CD4-positive, alpha-beta memory T cell (primary cell): ENCODE data around the gene TP53I3. TPM values are rescaled to one million over a fixed set of nuclear protein-coding genes. Genes with fewer than 3 reads are reported as not detected.

Source experiments
- CTCF ChIA-PET: fragments of 350-600 bp; sonication (Branson Sonifier 250); formaldehyde crosslinking; loops from one replicate; lab custom pipeline; 2021; ENCODE audit warnings: inconsistent platforms; ENCODE audit not compliant: partially characterized antibody; lab: Charles Lee
- POLR2A ChIA-PET: fragments of 350-600 bp; sonication (Branson Sonifier 250); formaldehyde crosslinking; loops from one replicate; lab custom pipeline; 2021; ENCODE audit not compliant: partially characterized antibody; lab: Charles Lee
- DNase-seq, 5 donors: peaks; one replicate each; pipeline versions ENCODE4 v3.0.0 to v3.0.0-alpha.2; 2020 to 2022; ENCODE audit warnings: mixed read lengths in 1 of 5
- H3K27ac ChIP-seq: one replicate; pipeline ENCODE4 v1.7.0; 2013; ENCODE audit warnings: low read depth, low read length
- H3K27me3 ChIP-seq: 2 replicates; pipeline ENCODE4 v1.7.0; 2013; ENCODE audit warnings: mild to moderate bottlenecking, low read length, moderate library complexity; ENCODE audit not compliant: insufficient read depth
- H3K36me3 ChIP-seq: 2 replicates; pipeline ENCODE4 v1.7.0; 2013; ENCODE audit warnings: mild to moderate bottlenecking, low read length, moderate library complexity; ENCODE audit not compliant: insufficient read depth
- H3K4me1 ChIP-seq: 2 replicates; pipeline ENCODE4 v1.7.0; 2013; ENCODE audit warnings: mild to moderate bottlenecking, low read length, moderate library complexity; ENCODE audit not compliant: insufficient read depth
- H3K4me3 ChIP-seq, 2 donors: one replicate each; pipeline ENCODE4 v1.7.0; 2013; ENCODE audit warnings: low read length in 2 of 2, mild to moderate bottlenecking in 1 of 2
- H3K9me3 ChIP-seq, 2 donors: one replicate each; pipeline ENCODE4 v1.7.0; 2013; ENCODE audit warnings: low read length in 2 of 2, control low read depth in 1 of 2; ENCODE audit not compliant: control insufficient read depth in 1 of 2
- H3K27ac Mint-ChIP-seq, 7 donors: one replicate each; pipeline ENCODE4 v1.8.0; 2020 to 2021; ENCODE audit warnings: mixed read lengths in 7 of 7, mild to moderate bottlenecking in 6 of 7, inconsistent platforms in 3 of 7, moderate library complexity in 3 of 7
- H3K27me3 Mint-ChIP-seq, 2 donors: one replicate each; pipeline ENCODE4 v1.8.0; 2020 to 2021; ENCODE audit warnings: mixed read lengths in 2 of 2
- H3K36me3 Mint-ChIP-seq, 2 donors: one replicate each; pipeline ENCODE4 v1.8.0; 2020 to 2021; ENCODE audit warnings: mixed read lengths in 2 of 2, inconsistent platforms in 1 of 2, mild to moderate bottlenecking in 1 of 2
- H3K4me1 Mint-ChIP-seq, 4 donors: one replicate each; pipeline ENCODE4 v1.8.0; 2020 to 2021; ENCODE audit warnings: mixed read lengths in 4 of 4, mild to moderate bottlenecking in 1 of 4
- H3K4me3 Mint-ChIP-seq, 8 donors: one replicate each; pipeline ENCODE4 v1.8.0; 2020 to 2021; ENCODE audit warnings: mixed read lengths in 8 of 8, mild to moderate bottlenecking in 7 of 8, moderate library complexity in 6 of 8, inconsistent platforms in 3 of 8
- H3K9me3 Mint-ChIP-seq, 8 donors: one replicate each; pipeline ENCODE4 v1.8.0; 2020 to 2021; ENCODE audit warnings: mixed read lengths in 8 of 8, mild to moderate bottlenecking in 5 of 8, inconsistent platforms in 3 of 8, moderate library complexity in 1 of 8
- intact Hi-C: fragments of 100-400 bp; cut with micrococcal nuclease; formaldehyde crosslinking; loops from one replicate; pipeline ENCODE4 v1.15.1; 2023
- polyA plus RNA-seq, 2 donors: library from polyadenylated mRNA; unstranded; fragments of 300-500 nt; fragmentation: Illumina TruSeq; gene quantifications; one replicate each; pipeline ENCODE4 v1.2.3, GENCODE V29; 2021
- total RNA-seq, 2 experiments: library from RNA; stranded (reverse); gene quantifications; one replicate each; pipeline ENCODE4 v1.2.3, GENCODE V29; 2021

TP53I3 gene
- total and polyA plus RNA-seq, 4 experiments from 2014 or later = 0.15 to 0.47 (median 0.20) TPM; not detected in 1

DNA sequence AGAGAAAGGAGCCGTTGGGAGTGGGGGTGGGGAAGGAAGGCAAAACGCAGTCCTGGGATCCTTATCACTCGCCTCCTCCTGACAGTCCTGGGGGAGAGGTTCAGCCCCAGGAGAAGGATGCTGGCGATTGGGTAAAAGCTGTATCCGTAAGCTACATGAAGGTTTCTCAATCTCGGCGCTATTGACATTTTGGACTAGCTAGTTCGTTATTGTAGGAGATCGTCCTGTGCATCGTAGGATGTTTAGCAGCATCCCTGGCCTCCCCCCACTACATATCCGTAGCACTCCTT, 511 bp upstream of the TP53I3 start:
- intact Hi-C loops = loop anchor here (2.0 kb wide), 2 partner anchors 38 to 158 kb away; partner anchors contain the start of genes ATAD2B and WDCP
- peaks cover 14% of the 10 kb centered on the region for H3K4me1 ChIP-seq

DNA sequence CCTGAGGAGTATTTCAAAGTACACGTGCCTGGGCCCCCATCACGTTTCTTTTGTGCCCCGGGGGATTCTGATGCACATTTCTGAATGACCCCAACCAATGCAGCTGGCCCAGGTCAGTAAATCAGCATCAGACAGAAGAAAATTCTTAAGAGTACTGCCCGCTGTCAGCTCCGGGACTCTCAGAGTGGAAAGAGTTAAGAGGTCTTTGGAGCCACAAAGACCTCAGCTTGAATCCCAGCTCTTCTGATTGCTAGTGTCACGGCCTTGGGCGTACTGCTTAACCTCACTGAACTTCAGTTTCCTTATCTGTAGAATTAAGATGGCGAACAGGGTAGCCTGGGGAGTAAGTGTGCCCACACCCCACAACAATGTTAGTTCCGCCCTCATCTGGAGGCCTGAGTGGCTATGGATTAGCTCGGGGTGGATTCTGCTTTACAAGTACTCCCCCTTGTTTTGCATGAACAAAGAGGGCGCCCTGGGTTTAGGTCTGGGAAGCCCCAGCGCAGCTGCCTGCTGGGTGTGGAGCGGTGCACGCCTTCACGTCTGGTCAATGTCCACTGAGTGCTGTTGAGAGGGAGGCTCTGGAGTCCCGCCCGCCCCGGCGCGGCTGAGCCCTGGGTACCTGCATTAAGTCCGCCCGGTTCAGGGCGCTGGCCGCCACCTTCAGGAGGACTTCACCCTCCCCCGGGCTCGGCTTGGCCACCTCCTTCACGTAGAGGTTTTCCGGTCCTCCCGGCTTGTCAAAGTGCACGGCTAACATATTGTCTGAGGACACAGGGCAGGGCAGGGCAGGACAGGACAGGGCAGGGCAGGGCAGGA, 858 bp downstream of the TP53I3 start:
- H3K9me3 ChIP-seq = no peaks in the 10 kb centered on the region
- peaks cover 14% of the 10 kb centered on the region for H3K4me1 ChIP-seq
- H3K4me3 ChIP-seq = peak overlapping the region; percentile 29 to 57
- H3K36me3 ChIP-seq = no peaks in the 10 kb centered on the region
- Mint-ChIP-seq H3K4me3 (peak overlapping the region; percentile 85 to 92 (median 88)), H3K4me1 (peaks cover 11 to 14% (median 13%) of the 10 kb centered on the region in 4 donors), H3K27ac (peak overlapping the region in 6 of 7 donors; percentile 64 to 89 (median 78)), H3K36me3 (peaks cover 9% of the 10 kb centered on the region in 2 donors), H3K9me3 (no peaks in the 10 kb centered on the region), H3K27me3 (no peaks in the 10 kb centered on the region)
- peak overlapping the region; percentile 27 for H3K27ac ChIP-seq
- intact Hi-C loops = loop anchor here (1.0 to 2.0 kb wide), 6 partner anchors 7 to 299 kb away; partner anchors contain the start of genes ATAD2B, SF3B6 and WDCP
- POLR2A ChIA-PET = interaction anchor here (0.7 to 3.4 kb wide), 9 partner anchors 8 to 368 kb away, joined by 4 to 24 read pairs (median 7); partner anchors contain the start of genes ATAD2B, ITSN2, SF3B6 and UBXN2A
- CTCF ChIA-PET = interaction anchor here (0.6 to 5.1 kb wide), 34 partner anchors 10 to 840 kb away, joined by 3 to 108 read pairs (median 4); partner anchors contain the start of genes ATAD2B and WDCP
- DNase-seq = peak in 1 of 5 donors; percentile 70
- no peaks in the 10 kb centered on the region for H3K27me3 ChIP-seq

More for the DNA sequence above, 511 bp upstream of the TP53I3 start:
- Mint-ChIP-seq H3K27ac (peak overlapping the region in 1 of 7 donors; percentile 17), H3K36me3 (peaks cover 11 to 12% of the 10 kb centered on the region in 2 donors), H3K27me3 (no peaks in the 10 kb centered on the region), H3K4me1 (peaks cover 11 to 14% (median 13%) of the 10 kb centered on the region in 4 donors), H3K4me3 (peak overlapping the region; percentile 54 to 89 (median 84)), H3K9me3 (no peaks in the 10 kb centered on the region)
- H3K36me3 ChIP-seq = no peaks in the 10 kb centered on the region
- no peaks in the 10 kb centered on the region for H3K27me3 ChIP-seq
- no peaks in the 10 kb centered on the region for H3K9me3 ChIP-seq
- ChIA-PET CTCF (interaction anchor here (1.0 to 5.1 kb wide), 18 partner anchors 8 to 838 kb away, joined by 3 to 108 read pairs (median 4); partner anchors contain the start of gene ATAD2B), POLR2A (interaction anchor here (1.8 to 3.4 kb wide), 3 partner anchors 9 to 160 kb away, joined by 6 to 24 read pairs (median 8); partner anchors contain the start of genes ATAD2B and SF3B6)
- H3K4me3 ChIP-seq = peak overlapping the region in 1 of 2 donors; percentile 57
- DNase-seq = no peak
- no peak overlapping the region for H3K27ac ChIP-seq

DNA sequence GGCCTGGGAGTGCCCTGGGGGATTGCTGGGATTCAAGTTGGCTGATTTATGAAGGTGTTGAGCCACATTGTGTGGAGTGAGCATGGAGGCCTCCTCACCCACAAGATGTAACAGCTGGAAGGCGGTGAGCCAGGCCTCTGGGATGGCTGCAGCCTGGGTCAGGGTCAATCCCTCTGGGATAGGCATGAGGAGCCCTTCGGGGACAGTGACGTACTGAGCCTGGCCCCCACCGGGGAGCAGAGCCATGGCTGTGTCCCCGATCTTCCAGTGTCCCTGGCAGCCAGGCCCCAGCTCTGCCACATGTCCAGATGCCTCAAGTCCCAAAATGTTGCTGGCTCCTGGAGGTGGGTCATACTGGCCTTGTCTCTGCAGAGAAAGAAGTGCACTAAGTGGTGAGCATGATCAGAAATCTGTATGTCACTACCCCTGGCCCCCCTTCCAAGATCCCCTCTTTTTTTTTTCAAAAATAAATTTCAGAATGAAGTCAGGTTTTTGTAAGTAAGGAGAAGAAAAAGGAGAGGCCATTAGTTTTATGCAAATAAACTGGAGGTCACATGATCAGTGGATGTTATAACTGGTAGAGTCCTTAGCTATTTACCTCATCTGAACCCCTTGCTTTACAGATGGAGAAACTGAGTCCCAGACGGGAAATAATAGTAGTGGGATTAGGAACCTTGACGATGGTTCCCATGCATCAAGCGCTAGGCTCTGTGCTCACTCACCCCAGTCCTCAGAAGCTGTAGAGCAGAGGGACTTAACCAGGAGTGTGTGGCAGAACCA, 1.7 kb downstream of the TP53I3 start:
- Mint-ChIP-seq H3K9me3 (no peaks in the 10 kb centered on the region), H3K4me3 (peak overlapping the region in 7 of 8 donors; percentile 85 to 92 (median 89)), H3K27me3 (no peaks in the 10 kb centered on the region), H3K4me1 (peaks cover 11 to 16% (median 15%) of the 10 kb centered on the region in 4 donors), H3K36me3 (peaks cover 9% of the 10 kb centered on the region in 2 donors), H3K27ac (peak overlapping the region in 3 of 7 donors; percentile 64 to 89 (median 77))
- peaks cover 14% of the 10 kb centered on the region for H3K4me1 ChIP-seq
- H3K4me3 ChIP-seq = no peak overlapping the region
- CTCF ChIA-PET = interaction anchor here (0.6 to 5.1 kb wide), 21 partner anchors 10 to 280 kb away, joined by 3 to 108 read pairs (median 7); partner anchors contain the start of genes ATAD2B and WDCP
- no peak overlapping the region for H3K27ac ChIP-seq
- POLR2A ChIA-PET = interaction anchor here (0.7 to 3.4 kb wide), 8 partner anchors 36 to 368 kb away, joined by 4 to 24 read pairs (median 7); partner anchors contain the start of genes ATAD2B, ITSN2, UBXN2A and WDCP
- intact Hi-C loops = no loop called here
- no peaks in the 10 kb centered on the region for H3K36me3 ChIP-seq
- H3K27me3 ChIP-seq = no peaks in the 10 kb centered on the region
- no peak for DNase-seq
- H3K9me3 ChIP-seq = no peaks in the 10 kb centered on the region

DNA sequence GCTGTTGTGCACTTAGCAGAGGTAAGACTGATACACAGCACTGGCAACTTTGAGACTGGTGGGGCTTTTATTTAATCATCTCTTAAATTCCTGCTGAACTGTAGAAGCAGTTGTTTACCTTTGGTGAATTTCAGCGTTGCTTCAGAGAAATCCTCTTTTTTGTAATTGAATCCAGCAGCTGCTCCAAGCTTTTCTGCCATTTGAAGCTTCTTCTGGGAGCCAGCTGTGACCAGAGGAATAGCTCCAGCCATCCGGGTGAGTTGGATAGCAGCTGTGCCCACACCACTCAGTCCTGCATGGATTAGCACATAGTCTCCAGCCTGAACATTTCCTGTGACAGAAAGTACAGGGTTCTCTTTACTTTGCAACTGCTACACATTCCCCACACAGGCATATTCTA, 3.9 kb downstream of the TP53I3 start:
- DNase-seq = no peak
- CTCF ChIA-PET = interaction anchor here (2.3 to 5.1 kb wide), 2 partner anchors 154 to 256 kb away, joined by 8 to 108 read pairs; partner anchors contain the start of gene ATAD2B
- Histone ChIP-seq H3K4me3 (no peak overlapping the region), H3K36me3 (no peaks in the 10 kb centered on the region), H3K9me3 (no peaks in the 10 kb centered on the region), H3K27ac (no peak overlapping the region), H3K4me1 (peaks cover 26% of the 10 kb centered on the region), H3K27me3 (no peaks in the 10 kb centered on the region)
- H3K36me3 Mint-ChIP-seq = peaks cover 6 to 19% of the 10 kb centered on the region in 2 donors
- H3K27me3 Mint-ChIP-seq = no peaks in the 10 kb centered on the region
- H3K9me3 Mint-ChIP-seq = no peaks in the 10 kb centered on the region
- peaks cover 19 to 36% (median 28%) of the 10 kb centered on the region in 4 donors for H3K4me1 Mint-ChIP-seq
- POLR2A ChIA-PET = no interaction called here
- intact Hi-C loops = no loop called here
- H3K27ac Mint-ChIP-seq = no peak overlapping the region
- no peak overlapping the region for H3K4me3 Mint-ChIP-seq

DNA sequence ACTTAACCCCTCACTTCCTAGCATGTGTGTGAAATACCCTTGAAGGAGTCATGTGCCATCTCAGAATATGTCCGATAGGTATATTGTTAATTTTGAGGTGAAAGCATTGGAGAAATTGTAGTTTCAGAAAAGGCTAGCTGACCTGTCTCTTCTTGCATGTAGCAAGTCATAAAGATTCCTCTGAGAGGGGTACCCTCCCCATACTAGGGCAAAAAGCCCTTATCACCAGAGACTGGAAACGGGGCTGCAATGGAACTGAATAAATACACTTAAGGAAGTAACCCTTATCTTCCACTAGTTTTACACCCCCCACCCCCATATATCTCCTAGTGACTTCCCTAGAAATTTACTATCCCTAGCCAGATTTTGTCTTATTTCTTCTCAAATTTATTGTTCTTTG, 6.8 kb downstream of the TP53I3 start:
- POLR2A ChIA-PET = interaction anchor here (0.6 to 3.7 kb wide), 4 partner anchors 31 to 299 kb away, joined by 3 to 124 read pairs (median 32); partner anchors contain the start of genes ATAD2B, UBXN2A and WDCP
- CTCF ChIA-PET = interaction anchor here (0.6 to 2.7 kb wide), 4 partner anchors 42 to 1895 kb away, joined by 3 to 13 read pairs (median 4); no protein-coding TSS in a partner anchor
- H3K4me3 Mint-ChIP-seq = peak overlapping the region; percentile 98 to 100 (median 99)
- Histone ChIP-seq H3K4me3 (no peak overlapping the region), H3K4me1 (peaks cover 28% of the 10 kb centered on the region), H3K9me3 (no peaks in the 10 kb centered on the region), H3K36me3 (peaks cover under 1% of the 10 kb centered on the region), H3K27ac (no peak overlapping the region), H3K27me3 (no peaks in the 10 kb centered on the region)
- intact Hi-C loops = loop anchor here (2.0 to 5.0 kb wide), 2 partner anchors 136 to 715 kb away; partner anchors contain the start of genes CENPO, PTRHD1 and UBXN2A
- H3K27me3 Mint-ChIP-seq = no peaks in the 10 kb centered on the region
- no peaks in the 10 kb centered on the region for H3K9me3 Mint-ChIP-seq
- no peak for DNase-seq
- peak overlapping the region; percentile 57 to 100 (median 99) for H3K27ac Mint-ChIP-seq
- H3K36me3 Mint-ChIP-seq = peaks cover 6 to 33% of the 10 kb centered on the region in 2 donors
- peaks cover 22 to 41% (median 29%) of the 10 kb centered on the region in 4 donors for H3K4me1 Mint-ChIP-seq

DNA sequence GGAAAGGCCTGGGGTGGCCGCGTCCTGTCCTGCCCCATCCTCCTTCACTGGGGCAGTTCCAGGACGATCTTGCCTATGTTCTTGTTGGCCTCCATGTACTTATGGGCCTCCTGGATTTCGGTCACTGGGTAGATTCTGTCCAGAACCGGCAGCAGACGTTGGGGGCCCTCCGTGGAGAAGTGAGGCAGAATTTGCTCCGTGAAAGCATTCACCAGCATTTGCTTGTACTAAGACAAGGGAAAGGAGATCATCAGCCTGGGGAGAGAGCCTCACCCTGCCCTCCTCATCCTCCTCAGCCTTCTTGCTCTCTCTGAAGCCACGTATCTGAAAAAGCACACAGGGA, 7.1 kb downstream of the TP53I3 start:
- no peaks in the 10 kb centered on the region for H3K9me3 Mint-ChIP-seq
- DNase-seq = no peak
- CTCF ChIA-PET = interaction anchor here (0.6 to 2.7 kb wide), 5 partner anchors 8 to 1895 kb away, joined by 3 to 16 read pairs (median 6); partner anchors contain the start of genes ATAD2B, TP53I3 and WDCP
- H3K27ac Mint-ChIP-seq = peak overlapping the region; percentile 87 to 100 (median 99)
- peak overlapping the region in 1 of 2 donors; percentile 87 for H3K4me3 ChIP-seq
- peak overlapping the region; percentile 98 to 100 (median 99) for H3K4me3 Mint-ChIP-seq
- peaks cover 28% of the 10 kb centered on the region for H3K4me1 ChIP-seq
- peaks cover 22 to 44% (median 31%) of the 10 kb centered on the region in 4 donors for H3K4me1 Mint-ChIP-seq
- H3K27me3 ChIP-seq = no peaks in the 10 kb centered on the region
- H3K27ac ChIP-seq = peak overlapping the region; percentile 89
- POLR2A ChIA-PET = interaction anchor here (0.6 to 3.7 kb wide), 8 partner anchors 28 to 299 kb away, joined by 3 to 124 read pairs (median 13); partner anchors contain the start of genes ATAD2B, FAM228B, FKBP1B and PFN4
- intact Hi-C loops = loop anchor here (2.0 to 5.0 kb wide), 2 partner anchors 135 to 715 kb away; partner anchors contain the start of genes CENPO, PTRHD1 and UBXN2A
- peaks cover 8 to 37% of the 10 kb centered on the region in 2 donors for H3K36me3 Mint-ChIP-seq
- H3K36me3 ChIP-seq = peaks cover 5% of the 10 kb centered on the region
- no peaks in the 10 kb centered on the region for H3K27me3 Mint-ChIP-seq
- H3K9me3 ChIP-seq = no peaks in the 10 kb centered on the region
